Transverse colon (tissue), 4 donors: ENCODE data around the gene SEPTIN11.

Experiments
- CTCF ChIP-seq, 5 experiments: fragments of 200-600 bp in 3 of 5; fragments of 450-650 bp in 2 of 5; sonication (generic) in 3 of 5; IDR thresholded peaks; 1 replicate in 2 of 5; 2 replicates in 3 of 5; pipeline ENCODE4 v1.5.1; 2016 to 2017; ENCODE audit warnings: antibody characterized with exemption in 5 of 5, inconsistent platforms in 3 of 5, mild to moderate bottlenecking in 2 of 5, moderate library complexity in 1 of 5
- EP300 ChIP-seq: sonication (generic); formaldehyde crosslinking; IDR thresholded peaks from one replicate; pipeline ENCODE4 v1.6.1; 2017; ENCODE audit warnings: antibody characterized with exemption, low read depth
- POLR2A ChIP-seq: fragments of 450-650 bp; IDR thresholded peaks from one replicate; pipeline ENCODE4 v1.6.1; 2016; ENCODE audit warnings: antibody characterized with exemption, mild to moderate bottlenecking, moderate library complexity
- POLR2AphosphoS5 ChIP-seq, 3 donors: sonication (generic); formaldehyde crosslinking; IDR thresholded peaks; one replicate each; pipeline ENCODE4 v1.6.1; 2016; ENCODE audit warnings: antibody characterized with exemption in 3 of 3

GRCh38 chr4:76987153-76987591 lies 37.6 kb downstream of the SEPTIN11 start:
- no peak for TF ChIP-seq CTCF (IDR thresholded peaks at IDR 0.05)
- no peak for TF ChIP-seq EP300
- peak in 1 of 3 donors; percentile 39 for TF ChIP-seq POLR2AphosphoS5 (IDR thresholded peaks at IDR 0.05)
- no peak for TF ChIP-seq POLR2A
